Measurements from ENCODE around the gene PAPPA2. TPM values are rescaled to one million over a fixed set of nuclear protein-coding genes. Genes with fewer than 3 reads are reported as not detected.

Gene PAPPA2
- total RNA-seq, 4 donors from 2014 or later: 0.55 to 3.3 (median 2.2) TPM; not detected in 1

- no peaks in the 10 kb centered on the region for H3K4me1 ChIP-seq
- in situ Hi-C loops (cut with MboI; ENCODE audit: low pct_ligation_motif_present in 1 of 4, low pct_unique_long_range_greater_than_20kb in 1 of 4, low sequenced_read_pairs in 3 of 4): no loop called here
- no peaks in the 10 kb centered on the region for H3K9me3 ChIP-seq
- no peaks in the 10 kb centered on the region for H3K36me3 ChIP-seq
- no peak overlapping the region for H3K27ac ChIP-seq
- no peak overlapping the region for H3K4me3 ChIP-seq
- no peak for DNase-seq
- WGBS, 2 donors (ENCODE audit: low coverage in 1 of 2): 49 to 53% methylated on average over 4 to 6 of the region's 6 CpGs
- TF ChIP-seq POLR2A (IDR thresholded peaks at IDR 0.05): no peak
- no peak for TF ChIP-seq EP300 (IDR thresholded peaks at IDR 0.05; ENCODE audit: low read depth)
- no peak for TF ChIP-seq POLR2AphosphoS5 (IDR thresholded peaks at IDR 0.05)
- TF ChIP-seq CTCF (IDR thresholded peaks at IDR 0.05): no peak
- no peaks in the 10 kb centered on the region for H3K27me3 ChIP-seq
- intact Hi-C loops (cut with DNase I; ENCODE audit: low total_unique reads): no loop called here
Observed at GRCh38 chr1:176539018-176539417, 76.0 kb downstream of the PAPPA2 start.

- Histone ChIP-seq H3K4me1 (no peaks in the 10 kb centered on the region), H3K9me3 (no peaks in the 10 kb centered on the region), H3K36me3 (no peaks in the 10 kb centered on the region), H3K27me3 (no peaks in the 10 kb centered on the region), H3K4me3 (no peak overlapping the region), H3K27ac (no peak overlapping the region)
- intact Hi-C loops (cut with DNase I; ENCODE audit: low total_unique reads) (no loop called here), in situ Hi-C loops (cut with MboI; ENCODE audit: low pct_ligation_motif_present in 1 of 4, low pct_unique_long_range_greater_than_20kb in 1 of 4, low sequenced_read_pairs in 3 of 4) (no loop called here)
- no peak for DNase-seq
- TF ChIP-seq POLR2A (IDR thresholded peaks at IDR 0.05): no peak
- TF ChIP-seq POLR2AphosphoS5 (IDR thresholded peaks at IDR 0.05): no peak
- no peak for TF ChIP-seq CTCF (IDR thresholded peaks at IDR 0.05)
- TF ChIP-seq EP300 (IDR thresholded peaks at IDR 0.05; ENCODE audit: low read depth): no peak
- 83 to 95% methylated on average over 1 of the region's 1 CpG for WGBS, 2 donors (ENCODE audit: low coverage in 1 of 2)
Observed at GRCh38 chr1:176540428-176540827, 77.5 kb downstream of the PAPPA2 start.

- in situ Hi-C loops (cut with MboI; ENCODE audit: low pct_ligation_motif_present in 1 of 4, low pct_unique_long_range_greater_than_20kb in 1 of 4, low sequenced_read_pairs in 3 of 4) (no loop called here), intact Hi-C loops (cut with DNase I; ENCODE audit: low total_unique reads) (no loop called here)
- Histone ChIP-seq H3K36me3 (no peaks in the 10 kb centered on the region), H3K27me3 (no peaks in the 10 kb centered on the region), H3K4me3 (no peak overlapping the region), H3K9me3 (no peaks in the 10 kb centered on the region), H3K27ac (no peak overlapping the region), H3K4me1 (no peaks in the 10 kb centered on the region)
- TF ChIP-seq POLR2AphosphoS5 (IDR thresholded peaks at IDR 0.05) (no peak), CTCF (IDR thresholded peaks at IDR 0.05) (no peak), POLR2A (IDR thresholded peaks at IDR 0.05) (no peak), EP300 (IDR thresholded peaks at IDR 0.05; ENCODE audit: low read depth) (no peak)
- 32 to 36% methylated on average over 3 of the region's 3 CpGs for WGBS, 2 donors (ENCODE audit: low coverage in 1 of 2)
- no peak for DNase-seq
Observed at GRCh38 chr1:176541663-176542062, 78.7 kb downstream of the PAPPA2 start.

- in situ Hi-C loops (cut with MboI; ENCODE audit: low pct_ligation_motif_present in 1 of 4, low pct_unique_long_range_greater_than_20kb in 1 of 4, low sequenced_read_pairs in 3 of 4): no loop called here
Observed at GRCh38 chr1:176542352-176542751, 79.4 kb downstream of the PAPPA2 start.

More at GRCh38 chr1:176542352-176542751, 79.4 kb downstream of the PAPPA2 start:
- intact Hi-C loops (cut with DNase I; ENCODE audit: low total_unique reads): no loop called here
- no peak for TF ChIP-seq POLR2AphosphoS5 (IDR thresholded peaks at IDR 0.05)
- TF ChIP-seq EP300 (IDR thresholded peaks at IDR 0.05; ENCODE audit: low read depth): no peak
- TF ChIP-seq POLR2A (IDR thresholded peaks at IDR 0.05): no peak
- no peak for TF ChIP-seq CTCF (IDR thresholded peaks at IDR 0.05)
- no peaks in the 10 kb centered on the region for H3K9me3 ChIP-seq
- no peaks in the 10 kb centered on the region for H3K27me3 ChIP-seq
- DNase-seq: no peak
- H3K36me3 ChIP-seq: no peaks in the 10 kb centered on the region
- H3K4me1 ChIP-seq: no peaks in the 10 kb centered on the region
- WGBS, 2 donors (ENCODE audit: low coverage in 1 of 2): 47 to 50% methylated on average over 1 to 2 of the region's 2 CpGs
- no peak overlapping the region for H3K4me3 ChIP-seq
- H3K27ac ChIP-seq: no peak overlapping the region

Data from transverse colon (tissue), 4 donors.